Neural progenitor cell (in vitro differentiated cells): ENCODE results near the gene EFCAB8. TPM values are rescaled to one million over a fixed set of nuclear protein-coding genes. Genes with fewer than 3 reads are reported as not detected.
A peak's percentile ranks its signal among the peaks of the same experiment; 100 is the strongest.

Experiments used
- DNase-seq: peaks from one replicate; pipeline ENCODE4 v3.0.0-alpha.2; 2016; ENCODE audit warnings: low spot score
- H2AFZ ChIP-seq: fragments of 200-600 bp; sonication (generic); replicated peaks from 2 replicates; pipeline ENCODE4 v1.6.1; 2016; ENCODE audit warnings: antibody characterized with exemption
- H3F3A ChIP-seq: fragments of 200-600 bp; sonication (generic); 2 replicates; pipeline ENCODE4 v1.6.1; 2016; ENCODE audit warnings: antibody characterized with exemption, low read depth
- H3K27ac ChIP-seq: fragments of 200-600 bp; sonication (generic); 2 replicates; pipeline ENCODE4 v1.5.1; 2016; ENCODE audit warnings: mild to moderate bottlenecking
- H3K27me3 ChIP-seq: fragments of 200-600 bp; sonication (generic); 2 replicates; pipeline ENCODE4 v1.6.1; 2016; ENCODE audit warnings: mild to moderate bottlenecking, moderate library complexity
- H3K36me3 ChIP-seq: fragments of 200-600 bp; sonication (generic); 2 replicates; pipeline ENCODE4 v1.5.1; 2016
- H3K4me1 ChIP-seq: fragments of 200-600 bp; sonication (generic); 2 replicates; pipeline ENCODE4 v1.6.1; 2016; ENCODE audit warnings: mixed run types
- H3K4me2 ChIP-seq: fragments of 200-600 bp; sonication (generic); 2 replicates; pipeline ENCODE4 v1.6.1; 2016
- H3K4me3 ChIP-seq: fragments of 200-600 bp; sonication (generic); 2 replicates; pipeline ENCODE4 v1.5.1; 2016
- H3K79me2 ChIP-seq: fragments of 200-600 bp; sonication (generic); 2 replicates; pipeline ENCODE4 v1.6.1; 2016; ENCODE audit warnings: low read depth
- H3K9ac ChIP-seq: fragments of 200-600 bp; sonication (generic); 2 replicates; pipeline ENCODE4 v1.6.1; 2016
- H3K9me3 ChIP-seq: fragments of 200-600 bp; sonication (generic); 2 replicates; pipeline ENCODE4 v1.5.1; 2016; ENCODE audit warnings: low read depth
- H4K20me1 ChIP-seq: fragments of 200-600 bp; sonication (generic); 2 replicates; pipeline ENCODE4 v1.6.1; 2016; ENCODE audit warnings: low read depth
- H3K27ac Mint-ChIP-seq: 3 replicates; pipeline ENCODE4 v1.8.0; 2021; ENCODE audit warnings: mixed read lengths
- H3K27me3 Mint-ChIP-seq: 2 replicates; pipeline ENCODE4 v1.8.0; 2022; ENCODE audit warnings: low read depth, mild to moderate bottlenecking, inconsistent platforms, moderate library complexity, mixed read lengths; ENCODE audit not compliant: insufficient read depth
- H3K36me3 Mint-ChIP-seq: 3 replicates; pipeline ENCODE4 v1.8.0; 2021; ENCODE audit warnings: mixed read lengths
- H3K4me1 Mint-ChIP-seq: 3 replicates; pipeline ENCODE4 v1.8.0; 2021; ENCODE audit warnings: mixed read lengths
- H3K4me3 Mint-ChIP-seq: 3 replicates; pipeline ENCODE4 v1.8.0; 2021; ENCODE audit warnings: mild to moderate bottlenecking, moderate library complexity, mixed read lengths
- H3K9me3 Mint-ChIP-seq: 3 replicates; pipeline ENCODE4 v1.8.0; 2020; ENCODE audit warnings: mixed read lengths
- CTCF ChIP-seq: fragments of 200-600 bp; sonication (generic); IDR thresholded peaks from 2 replicates; pipeline ENCODE4 v1.5.1; 2017; ENCODE audit warnings: antibody characterized with exemption, mild to moderate bottlenecking
- EZH2 ChIP-seq: fragments of 200-600 bp; sonication (generic); IDR thresholded peaks from 2 replicates; pipeline ENCODE4 v1.6.1; 2017; ENCODE audit warnings: antibody characterized with exemption, mild to moderate bottlenecking, moderate library complexity
- EZH2phosphoT487 ChIP-seq: fragments of 200-600 bp; sonication (generic); IDR thresholded peaks from 2 replicates; pipeline ENCODE4 v1.6.1; 2017; ENCODE audit warnings: antibody characterized with exemption
- total RNA-seq: library from RNA; depleted of rRNA; stranded (reverse); fragments of >200 nt; gene quantifications from 2 replicates; pipeline ENCODE4 v1.2.3, GENCODE V29; 2015; ENCODE audit warnings: low replicate concordance

EFCAB8 gene
- total RNA-seq, 1 donor from 2014 or later: not detected

GRCh38 chr20:32893263-32894025, 34.7 kb downstream of the EFCAB8 start:
- no peak overlapping the region for H3K4me3 ChIP-seq

GRCh38 chr20:32894026-32894483, 35.3 kb downstream of the EFCAB8 start:
- Histone ChIP-seq H3K36me3 (no peaks in the 10 kb centered on the region), H3K4me2 (no peak overlapping the region), H2AFZ (no peak overlapping the region), H3K79me2 (no peaks in the 10 kb centered on the region), H3K9ac (no peak overlapping the region), H3K27me3 (no peaks in the 10 kb centered on the region), H3K27ac (no peak overlapping the region), H3K9me3 (no peaks in the 10 kb centered on the region), H3F3A (no peaks in the 10 kb centered on the region), H3K4me1 (peaks cover 7% of the 10 kb centered on the region), H3K4me3 (no peak overlapping the region), H4K20me1 (no peaks in the 10 kb centered on the region)
- peaks cover 8% of the 10 kb centered on the region for H3K27me3 Mint-ChIP-seq
- no peak overlapping the region for H3K27ac Mint-ChIP-seq
- no peaks in the 10 kb centered on the region for H3K36me3 Mint-ChIP-seq
- H3K4me1 Mint-ChIP-seq: peaks cover 20% of the 10 kb centered on the region
- DNase-seq: peak; percentile 75
- peak; percentile 67 for TF ChIP-seq CTCF
- no peak for TF ChIP-seq EZH2phosphoT487
- TF ChIP-seq EZH2: no peak
- no peak overlapping the region for H3K4me3 Mint-ChIP-seq
- no peaks in the 10 kb centered on the region for H3K9me3 Mint-ChIP-seq

More at GRCh38 chr20:32893263-32894025, 34.7 kb downstream of the EFCAB8 start:
- Histone ChIP-seq H3K27me3 (no peaks in the 10 kb centered on the region), H3K9ac (no peak overlapping the region), H3K36me3 (no peaks in the 10 kb centered on the region), H3K79me2 (no peaks in the 10 kb centered on the region), H3K4me2 (no peak overlapping the region), H3K9me3 (no peaks in the 10 kb centered on the region), H3K27ac (no peak overlapping the region), H4K20me1 (no peaks in the 10 kb centered on the region), H3F3A (no peaks in the 10 kb centered on the region), H3K4me1 (peaks cover 7% of the 10 kb centered on the region), H2AFZ (no peak overlapping the region)
- Mint-ChIP-seq H3K4me3 (no peak overlapping the region), H3K27ac (no peak overlapping the region), H3K4me1 (peaks cover 17% of the 10 kb centered on the region), H3K27me3 (peaks cover 8% of the 10 kb centered on the region), H3K36me3 (no peaks in the 10 kb centered on the region), H3K9me3 (no peaks in the 10 kb centered on the region)
- no peak for DNase-seq
- TF ChIP-seq EZH2phosphoT487: no peak

GRCh38 chr20:32894711-32895355, 36.1 kb downstream of the EFCAB8 start:
- H3K9me3 Mint-ChIP-seq: no peaks in the 10 kb centered on the region
- Histone ChIP-seq H3K36me3 (no peaks in the 10 kb centered on the region), H3K79me2 (no peaks in the 10 kb centered on the region), H2AFZ (no peak overlapping the region), H3K9me3 (no peaks in the 10 kb centered on the region), H3K4me3 (no peak overlapping the region), H3K9ac (no peak overlapping the region), H3K27me3 (no peaks in the 10 kb centered on the region), H4K20me1 (no peaks in the 10 kb centered on the region), H3K4me2 (no peak overlapping the region), H3K27ac (no peak overlapping the region), H3F3A (no peaks in the 10 kb centered on the region), H3K4me1 (peaks cover 7% of the 10 kb centered on the region)
- DNase-seq: no peak
- H3K36me3 Mint-ChIP-seq: no peaks in the 10 kb centered on the region
- TF ChIP-seq EZH2phosphoT487: no peak
- TF ChIP-seq EZH2: no peak
- TF ChIP-seq CTCF: no peak
- peaks cover 8% of the 10 kb centered on the region for H3K27me3 Mint-ChIP-seq
- no peak overlapping the region for H3K4me3 Mint-ChIP-seq
- H3K4me1 Mint-ChIP-seq: peaks cover 20% of the 10 kb centered on the region
- no peak overlapping the region for H3K27ac Mint-ChIP-seq
